ENCODE measurements around the gene TNFRSF14.

Gene TNFRSF14

DNA sequence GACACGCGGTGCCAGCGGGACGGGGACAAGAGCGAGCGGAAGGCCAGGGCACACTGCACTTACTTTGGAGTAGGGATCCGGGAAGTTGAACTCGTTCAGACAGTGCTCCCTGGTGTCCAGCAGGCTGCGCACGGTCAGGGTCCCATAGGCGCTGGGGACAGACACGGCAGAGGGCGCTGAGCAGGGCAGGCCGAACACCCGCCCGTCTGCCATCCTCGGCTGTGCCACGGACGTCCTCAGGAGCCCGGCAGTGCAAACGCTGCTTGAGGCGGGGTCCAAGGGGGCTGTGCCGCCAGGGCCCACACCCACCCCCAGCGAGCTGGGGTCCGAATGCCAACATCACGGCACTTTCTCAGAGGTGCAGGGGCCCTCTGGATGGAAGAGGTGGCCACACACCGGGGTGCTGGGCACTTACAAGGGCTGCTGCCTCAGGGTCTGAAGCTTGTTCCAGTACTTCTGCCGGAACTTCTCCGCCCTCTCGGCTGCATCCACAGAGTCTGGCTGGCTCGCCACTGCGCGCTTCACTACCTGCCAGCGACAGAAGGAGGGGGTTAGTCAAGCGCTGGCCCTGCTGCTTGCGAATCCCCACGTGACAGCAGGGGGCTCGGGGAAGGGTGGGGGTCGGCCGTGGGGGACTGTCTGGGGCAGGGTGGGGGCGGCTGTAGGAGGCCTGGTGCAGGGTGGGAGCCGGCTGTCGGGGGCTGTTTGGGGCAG lies 42.1 kb upstream of the TNFRSF14 start:
- H3K9ac ChIP-seq, result no peak overlapping the region
- no peaks in the 10 kb centered on the region for H3K27me3 ChIP-seq
- TF ChIP-seq Cebpa-rat (IDR thresholded peaks at IDR 0.05), result no peak
- peaks cover 0 to 31% (median 25%) of the 10 kb centered on the region in 10 experiments; a peak in 16 of 20 replicates for H3K4me1 ChIP-seq
- H3K4me2 ChIP-seq, result no peak overlapping the region
- H3K36me3 ChIP-seq, result peaks cover 96 to 98% (median 97%) of the 10 kb centered on the region in 11 experiments
- no peak overlapping the region for H3K4me3 ChIP-seq
- no peak overlapping the region for H3K27ac ChIP-seq
- H4K20me1 ChIP-seq, result peaks cover 39 to 97% (median 89%) of the 10 kb centered on the region in 11 experiments; a peak in 21 of 22 replicates
- no peaks in the 10 kb centered on the region for H3K9me3 ChIP-seq (replicated peaks in 1 of 11)

- TF ChIP-seq Cebpa-rat (IDR thresholded peaks at IDR 0.05), result no peak
- no peak overlapping the region for H3K27ac ChIP-seq
- H3K4me2 ChIP-seq, result no peak overlapping the region
- peaks cover 0 to 41% (median 35%) of the 10 kb centered on the region in 10 experiments; a peak in 18 of 20 replicates for H3K4me1 ChIP-seq
- no peak overlapping the region for H3K4me3 ChIP-seq
- peaks cover 43 to 97% (median 90%) of the 10 kb centered on the region in 11 experiments; a peak in 21 of 22 replicates for H4K20me1 ChIP-seq
- no peaks in the 10 kb centered on the region for H3K9me3 ChIP-seq (replicated peaks in 1 of 11)
- no peaks in the 10 kb centered on the region for H3K27me3 ChIP-seq
- peaks cover 87 to 97% (median 96%) of the 10 kb centered on the region in 11 experiments for H3K36me3 ChIP-seq
- no peak overlapping the region for H3K9ac ChIP-seq
Measured at GRCh38 chr1:2514863-2515762, 41.1 kb upstream of the TNFRSF14 start.

DNA sequence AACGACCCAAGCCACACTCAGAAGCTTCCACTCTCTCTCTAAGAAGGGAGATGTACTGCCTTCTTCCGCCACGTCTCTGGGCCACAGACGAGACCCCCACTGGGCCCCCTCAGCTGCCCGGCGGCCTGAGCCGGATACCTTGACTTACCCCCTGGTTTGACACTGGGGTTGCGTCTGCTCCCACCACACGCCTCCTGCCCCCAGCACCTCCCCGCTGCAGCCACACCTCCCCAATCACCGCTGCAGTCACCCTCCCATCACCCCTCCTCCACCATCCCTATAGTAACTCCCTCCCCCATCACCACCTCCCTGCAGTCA lies 40.4 kb upstream of the TNFRSF14 start:
- no peak for TF ChIP-seq Cebpa-rat (IDR thresholded peaks at IDR 0.05)
- Histone ChIP-seq H3K27me3 (no peaks in the 10 kb centered on the region), H3K9me3 (replicated peaks in 1 of 11) (no peaks in the 10 kb centered on the region), H3K36me3 (peaks cover 84 to 95% (median 94%) of the 10 kb centered on the region in 11 experiments), H3K4me3 (no peak overlapping the region), H3K27ac (no peak overlapping the region), H3K4me1 (peaks cover 0 to 46% (median 39%) of the 10 kb centered on the region in 10 experiments; a peak in 18 of 20 replicates), H3K9ac (no peak overlapping the region), H3K4me2 (no peak overlapping the region), H4K20me1 (peaks cover 43 to 97% (median 90%) of the 10 kb centered on the region in 11 experiments; a peak in 21 of 22 replicates)

DNA sequence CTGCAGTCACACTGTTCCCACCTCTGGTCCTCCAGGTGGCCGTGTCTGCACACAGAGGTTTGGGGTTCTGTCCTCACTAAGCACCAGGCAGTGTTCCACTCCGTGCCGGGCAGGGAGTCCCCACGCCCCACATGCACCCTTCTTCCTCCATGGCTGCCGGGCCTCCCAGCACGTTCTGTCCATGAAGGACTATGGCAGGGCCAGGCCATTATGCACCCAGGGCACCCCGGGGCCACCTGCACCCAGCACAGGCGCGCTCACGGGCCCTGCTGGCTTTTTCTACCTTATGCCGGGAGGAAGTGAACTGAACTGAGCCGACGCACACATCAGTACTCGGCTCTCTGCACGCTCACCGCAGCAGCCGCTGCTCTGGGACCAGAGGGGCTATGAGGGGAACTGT lies 40.0 kb upstream of the TNFRSF14 start:
- H3K27ac ChIP-seq, result no peak overlapping the region
- no peaks in the 10 kb centered on the region for H3K27me3 ChIP-seq
- peaks cover 84 to 95% (median 94%) of the 10 kb centered on the region in 11 experiments for H3K36me3 ChIP-seq
- H3K4me3 ChIP-seq, result no peak overlapping the region
- TF ChIP-seq Cebpa-rat (IDR thresholded peaks at IDR 0.05), result no peak
- no peak overlapping the region for H3K4me2 ChIP-seq
- no peak overlapping the region for H3K9ac ChIP-seq
- peaks cover 0 to 50% (median 43%) of the 10 kb centered on the region in 10 experiments; a peak in 18 of 20 replicates for H3K4me1 ChIP-seq
- H4K20me1 ChIP-seq, result peaks cover 47 to 97% (median 91%) of the 10 kb centered on the region in 11 experiments
- no peaks in the 10 kb centered on the region for H3K9me3 ChIP-seq (replicated peaks in 1 of 11)

- no peak overlapping the region for H3K4me3 ChIP-seq
- peak overlapping the region in 7 of 11 experiments; percentile 62 to 87 (median 77); a peak in 12 of 22 replicates for H3K4me2 ChIP-seq
- H3K9me3 ChIP-seq (replicated peaks in 1 of 11), result no peaks in the 10 kb centered on the region
- H3K36me3 ChIP-seq, result peaks cover 81 to 95% (median 93%) of the 10 kb centered on the region in 11 experiments
- peaks cover 0 to 58% (median 51%) of the 10 kb centered on the region in 10 experiments; a peak in 18 of 20 replicates for H3K4me1 ChIP-seq
- H4K20me1 ChIP-seq, result peaks cover 56 to 97% (median 91%) of the 10 kb centered on the region in 11 experiments
- no peak overlapping the region for H3K27ac ChIP-seq
- TF ChIP-seq Cebpa-rat (IDR thresholded peaks at IDR 0.05), result no peak
- H3K9ac ChIP-seq, result peak overlapping the region in 4 of 11 experiments; percentile 12 to 41 (median 22); a peak in 3 of 22 replicates
- no peaks in the 10 kb centered on the region for H3K27me3 ChIP-seq
Measured at GRCh38 chr1:2516946-2517345, 39.2 kb upstream of the TNFRSF14 start.

GRCh38 chr1:2517966-2518365 lies 38.2 kb upstream of the TNFRSF14 start:
- no peaks in the 10 kb centered on the region for H3K27me3 ChIP-seq
- peak overlapping the region in 8 of 11 experiments; percentile 39 to 87 (median 75); a peak in 16 of 22 replicates for H3K4me2 ChIP-seq
- no peak overlapping the region for H3K27ac ChIP-seq
- peaks cover 71 to 91% (median 83%) of the 10 kb centered on the region in 11 experiments for H3K36me3 ChIP-seq
- peaks cover 66 to 97% (median 91%) of the 10 kb centered on the region in 11 experiments for H4K20me1 ChIP-seq
- H3K9ac ChIP-seq, result 0 out of 22 replicates have a peak overlapping the region, but pooled peaks of 2 of the 11 experiments have one; percentile 12 to 14
- H3K4me1 ChIP-seq, result peaks cover 0 to 68% (median 60%) of the 10 kb centered on the region in 10 experiments; a peak in 18 of 20 replicates
- no peak for TF ChIP-seq Cebpa-rat (IDR thresholded peaks at IDR 0.05)
- H3K4me3 ChIP-seq, result no peak overlapping the region
- no peaks in the 10 kb centered on the region for H3K9me3 ChIP-seq (replicated peaks in 1 of 11)

DNA sequence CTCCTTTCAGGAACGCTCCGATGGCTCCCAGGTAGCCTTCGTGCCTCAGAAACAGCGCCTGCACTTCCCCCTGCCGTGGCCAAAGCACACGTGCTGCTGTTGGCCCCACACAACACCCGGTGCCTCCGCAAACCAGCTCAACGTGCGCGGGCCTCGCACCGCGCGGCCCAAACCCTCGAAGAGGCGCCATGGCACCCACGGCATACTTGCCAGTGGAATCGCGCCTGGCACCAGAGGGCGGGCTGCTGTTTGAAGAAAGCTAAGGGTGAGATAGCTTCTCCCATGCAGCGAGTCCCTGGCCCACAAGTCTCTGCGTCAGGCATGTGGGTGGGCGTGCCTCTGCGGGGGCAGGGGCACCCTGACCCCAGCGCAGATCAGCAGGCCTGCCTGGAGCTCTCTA lies 37.6 kb upstream of the TNFRSF14 start:
- H4K20me1 ChIP-seq, result peaks cover 70 to 97% (median 91%) of the 10 kb centered on the region in 11 experiments
- H3K36me3 ChIP-seq, result peaks cover 65 to 88% (median 77%) of the 10 kb centered on the region in 11 experiments
- H3K27ac ChIP-seq, result no peak overlapping the region; a peak in 1 of 22 replicates

GRCh38 chr1:2519029-2519685 lies 37.0 kb upstream of the TNFRSF14 start:
- H3K9ac ChIP-seq, result peak overlapping the region in 7 of 11 experiments; percentile 5 to 38 (median 28); a peak in 6 of 22 replicates
- no peaks in the 10 kb centered on the region for H3K27me3 ChIP-seq
- no peak for TF ChIP-seq Cebpa-rat (IDR thresholded peaks at IDR 0.05)
- H3K36me3 ChIP-seq, result peaks cover 59 to 86% (median 71%) of the 10 kb centered on the region in 11 experiments
- H3K9me3 ChIP-seq (replicated peaks in 1 of 11), result no peaks in the 10 kb centered on the region
- H3K4me3 ChIP-seq, result peak overlapping the region in 2 of 10 experiments; percentile 6 to 11; a peak in 1 of 20 replicates
- H4K20me1 ChIP-seq, result peaks cover 71 to 97% (median 93%) of the 10 kb centered on the region in 11 experiments
- peaks cover 8 to 80% (median 72%) of the 10 kb centered on the region in 10 experiments for H3K4me1 ChIP-seq
- H3K27ac ChIP-seq, result peak overlapping the region in 3 of 11 experiments; percentile 22 to 49 (median 23); a peak in 2 of 22 replicates
- peak overlapping the region in 10 of 11 experiments; percentile 7 to 87 (median 75); a peak in 18 of 22 replicates for H3K4me2 ChIP-seq

More for the DNA sequence above, 37.6 kb upstream of the TNFRSF14 start:
- H3K9ac ChIP-seq, result 0 out of 22 replicates have a peak overlapping the region, but pooled peaks of 2 of the 11 experiments have one; percentile 12 to 27
- H3K4me2 ChIP-seq, result peak overlapping the region in 8 of 11 experiments; percentile 39 to 87 (median 75); a peak in 16 of 22 replicates
- no peaks in the 10 kb centered on the region for H3K27me3 ChIP-seq
- peaks cover 1 to 74% (median 66%) of the 10 kb centered on the region in 10 experiments for H3K4me1 ChIP-seq
- no peak overlapping the region for H3K4me3 ChIP-seq
- no peak for TF ChIP-seq Cebpa-rat (IDR thresholded peaks at IDR 0.05)
- no peaks in the 10 kb centered on the region for H3K9me3 ChIP-seq (replicated peaks in 1 of 11)
